Mammary epithelial cell (primary cell): Measurements from ENCODE around the gene KCNN1.

Experiments
- EZH2 ChIP-seq: IDR thresholded peaks from 2 replicates; pipeline ENCODE4 v1.6.1; 2012; ENCODE audit warnings: low read length, inconsistent platforms, borderline replicate concordance
- TF ChIP-seq, protein P1 (sequence below), 2 donors: IDR thresholded peaks in 1 of 2; conservative IDR thresholded peaks in 1 of 2; 2 replicates each; pipeline ENCODE4 v1.5.1; 2011 to 2012; ENCODE audit warnings: inconsistent platforms in 2 of 2, low read length in 2 of 2, mild to moderate bottlenecking in 2 of 2, control low read depth in 1 of 2, low read depth in 1 of 2; ENCODE audit not compliant: insufficient read depth in 1 of 2; ENCODE audit errors: extremely low read depth in 1 of 2

- TF ChIP-seq, protein P1, sequence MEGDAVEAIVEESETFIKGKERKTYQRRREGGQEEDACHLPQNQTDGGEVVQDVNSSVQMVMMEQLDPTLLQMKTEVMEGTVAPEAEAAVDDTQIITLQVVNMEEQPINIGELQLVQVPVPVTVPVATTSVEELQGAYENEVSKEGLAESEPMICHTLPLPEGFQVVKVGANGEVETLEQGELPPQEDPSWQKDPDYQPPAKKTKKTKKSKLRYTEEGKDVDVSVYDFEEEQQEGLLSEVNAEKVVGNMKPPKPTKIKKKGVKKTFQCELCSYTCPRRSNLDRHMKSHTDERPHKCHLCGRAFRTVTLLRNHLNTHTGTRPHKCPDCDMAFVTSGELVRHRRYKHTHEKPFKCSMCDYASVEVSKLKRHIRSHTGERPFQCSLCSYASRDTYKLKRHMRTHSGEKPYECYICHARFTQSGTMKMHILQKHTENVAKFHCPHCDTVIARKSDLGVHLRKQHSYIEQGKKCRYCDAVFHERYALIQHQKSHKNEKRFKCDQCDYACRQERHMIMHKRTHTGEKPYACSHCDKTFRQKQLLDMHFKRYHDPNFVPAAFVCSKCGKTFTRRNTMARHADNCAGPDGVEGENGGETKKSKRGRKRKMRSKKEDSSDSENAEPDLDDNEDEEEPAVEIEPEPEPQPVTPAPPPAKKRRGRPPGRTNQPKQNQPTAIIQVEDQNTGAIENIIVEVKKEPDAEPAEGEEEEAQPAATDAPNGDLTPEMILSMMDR (conservative IDR thresholded peaks at IDR 0.05 in 1 of 2, IDR thresholded peaks at IDR 0.05 in 1 of 2; ENCODE audit: extremely low read depth in 1 of 2, insufficient read depth in 1 of 2, low read depth in 1 of 2, low read length in 2 of 2), result no peak
- no peak for TF ChIP-seq EZH2
These were observed 30.5 kb upstream of the KCNN1 start for GRCh38 chr19:17936379-17936778.
